HG03135 (cell line): ENCODE results near the gene FAM228A.
"Not testable (repeated sequence)": the region's sequence is repeated elsewhere in the genome, so short reads cannot be mapped to it uniquely, and the experiment has no call there.

Experiments
- ATAC-seq: cut with Tn5 transposase; IDR thresholded peaks from one replicate; pipeline ENCODE4 v1.9.1; 2021; ENCODE audit warnings: mild to moderate bottlenecking, moderate library complexity; ENCODE audit not compliant: unreplicated experiment

Gene FAM228A

DNA sequence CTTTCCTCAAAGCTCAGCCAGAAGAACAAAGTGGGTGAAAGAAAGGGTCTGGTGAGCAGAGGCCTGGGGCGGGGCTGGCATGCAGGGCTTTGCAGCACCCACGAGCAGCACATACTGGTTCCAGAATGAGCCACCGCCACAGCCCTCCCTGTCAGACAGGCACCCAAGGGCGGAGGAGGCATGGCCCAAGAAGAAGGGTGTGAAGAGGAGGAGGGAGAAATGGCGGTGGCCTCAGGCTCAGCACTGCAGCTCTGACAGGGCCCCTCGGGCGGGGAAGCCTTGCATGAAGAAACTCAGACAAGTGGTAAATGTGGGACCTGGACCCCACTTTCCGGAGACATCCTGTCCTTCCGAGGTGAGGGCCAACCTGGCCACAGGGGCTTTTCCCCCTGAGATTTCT lies 15.7 kb downstream of the FAM228A start:
- ATAC-seq: no peak

- ATAC-seq: no peak
Measured at GRCh38 chr2:24191156-24191555, 16.3 kb downstream of the FAM228A start.

DNA sequence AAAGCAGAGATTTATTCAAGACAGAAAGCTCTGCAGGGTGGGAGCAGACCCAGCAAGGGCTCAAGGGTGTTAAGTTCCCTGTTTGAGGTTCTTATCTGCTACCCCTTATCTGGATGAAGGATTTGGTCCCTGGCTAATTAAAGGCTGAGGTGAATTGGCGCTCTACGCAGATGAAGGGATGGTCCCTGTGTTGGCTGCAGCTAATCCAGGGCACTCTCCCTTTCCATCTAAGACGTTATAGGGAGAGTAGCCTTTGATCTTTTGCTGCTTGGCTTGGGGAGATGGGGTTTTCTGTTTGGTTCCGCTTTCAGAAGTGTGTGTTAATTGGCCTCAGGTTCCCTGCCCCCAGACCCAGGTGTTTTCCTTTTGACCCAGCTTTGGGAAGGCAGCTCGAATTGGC lies 17.0 kb downstream of the FAM228A start:
- no peak for ATAC-seq

- not testable (repeated sequence) for ATAC-seq
Measured at GRCh38 chr2:24197213-24197612, 22.4 kb downstream of the FAM228A start.

DNA sequence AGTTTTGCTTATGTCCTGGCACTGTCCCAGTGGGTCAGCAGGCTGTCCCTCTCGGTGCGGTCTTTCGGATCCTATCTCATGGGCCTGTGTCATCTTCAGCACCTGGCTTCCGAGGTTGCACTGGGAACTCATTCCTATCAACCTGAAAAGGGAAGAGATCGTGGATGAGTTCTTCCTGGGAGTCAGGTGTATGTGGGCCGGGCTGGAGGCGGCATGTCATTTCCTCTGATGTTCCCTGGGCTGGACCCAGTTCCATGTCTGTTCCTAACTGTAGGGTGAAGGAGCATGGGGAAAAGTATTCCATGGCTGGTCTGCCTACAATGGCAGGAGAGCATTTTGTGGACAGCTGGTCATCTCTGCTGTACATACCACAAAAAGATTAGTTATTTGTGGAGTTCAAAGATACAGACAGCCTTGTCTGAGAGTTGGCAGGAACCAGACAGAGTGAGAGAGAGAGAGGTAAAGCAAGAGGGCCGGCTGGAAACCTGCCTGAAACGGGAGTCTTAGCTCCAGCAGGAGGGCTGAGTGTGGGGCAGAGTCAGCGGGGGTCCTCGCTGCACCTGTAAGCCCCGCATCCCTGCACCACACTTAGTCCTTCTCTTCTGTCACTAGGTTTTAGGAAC lies 25.2 kb downstream of the FAM228A start:
- ATAC-seq: no peak

- no peak for ATAC-seq
Measured at GRCh38 chr2:24200799-24201198, 25.9 kb downstream of the FAM228A start.

GRCh38 chr2:24203029-24203786 lies 28.4 kb downstream of the FAM228A start:
- ATAC-seq: no peak

- no peak for ATAC-seq
Measured at GRCh38 chr2:24203787-24204150, 28.9 kb downstream of the FAM228A start.

- no peak for ATAC-seq
Measured at GRCh38 chr2:24204505-24204904, 29.7 kb downstream of the FAM228A start.

DNA sequence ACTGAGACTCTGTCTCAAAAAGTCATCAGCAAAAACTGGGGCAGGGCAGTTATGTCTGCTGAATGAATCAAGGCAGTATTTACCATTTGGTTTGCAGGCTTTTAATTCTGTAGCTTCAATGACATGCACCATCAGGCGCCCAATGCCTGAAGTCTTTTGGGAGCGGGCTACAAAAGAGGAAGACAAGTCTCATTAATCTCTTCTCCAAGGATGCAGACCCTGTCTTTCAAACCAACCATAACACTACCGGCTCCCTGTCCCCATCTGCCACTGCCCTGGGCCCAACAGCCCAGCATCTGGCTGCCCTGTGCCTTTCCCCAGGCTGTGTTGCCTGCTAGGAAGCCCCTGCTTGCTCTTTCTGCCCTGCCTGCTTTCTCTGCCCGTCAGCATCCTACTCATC lies 30.3 kb downstream of the FAM228A start:
- ATAC-seq: no peak

GRCh38 chr2:24206242-24206641 lies 31.4 kb downstream of the FAM228A start:
- no peak for ATAC-seq

- no peak for ATAC-seq
Measured at GRCh38 chr2:24206714-24207113, 31.9 kb downstream of the FAM228A start.

- ATAC-seq: no peak
Measured at GRCh38 chr2:24207359-24207758, 32.5 kb downstream of the FAM228A start.

DNA sequence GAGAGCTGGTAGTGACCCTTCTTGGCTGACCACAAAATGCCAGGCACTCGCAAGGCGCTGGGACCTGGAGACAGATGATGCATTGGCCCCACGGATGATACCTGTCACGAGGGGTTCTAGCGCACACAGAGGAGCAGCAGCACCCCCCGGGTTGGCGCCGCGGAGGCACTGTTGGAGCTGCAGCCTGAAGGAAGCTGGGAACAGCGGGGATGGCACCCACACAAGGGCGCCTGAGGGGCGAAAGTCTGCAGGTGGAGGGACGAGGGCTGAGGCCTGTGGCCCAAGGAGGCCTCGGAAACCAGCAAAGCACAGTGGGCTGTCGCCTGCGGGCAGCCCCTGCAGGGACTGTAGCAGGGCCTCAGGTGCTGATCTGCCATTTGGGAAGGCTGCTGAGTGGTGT lies 33.6 kb downstream of the FAM228A start:
- ATAC-seq: no peak

GRCh38 chr2:24209389-24210105 lies 34.7 kb downstream of the FAM228A start:
- no peak for ATAC-seq

DNA sequence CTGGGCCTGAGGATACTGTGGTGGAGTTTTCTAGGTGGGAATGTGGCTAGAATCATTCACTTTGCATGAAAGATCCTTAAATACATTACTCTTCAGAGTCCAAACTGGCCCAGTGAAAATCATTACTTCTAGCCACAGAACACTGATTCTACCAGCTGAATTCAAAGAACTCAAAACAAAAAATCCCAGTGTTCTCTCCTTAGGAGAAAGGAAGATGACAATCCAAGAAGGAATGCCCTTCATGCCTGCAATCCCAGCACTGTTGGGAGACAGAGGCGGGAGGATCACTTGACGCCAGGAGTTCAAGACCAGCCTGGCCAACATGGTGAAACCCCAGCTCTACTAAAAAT lies 35.2 kb downstream of the FAM228A start:
- no peak for ATAC-seq

DNA sequence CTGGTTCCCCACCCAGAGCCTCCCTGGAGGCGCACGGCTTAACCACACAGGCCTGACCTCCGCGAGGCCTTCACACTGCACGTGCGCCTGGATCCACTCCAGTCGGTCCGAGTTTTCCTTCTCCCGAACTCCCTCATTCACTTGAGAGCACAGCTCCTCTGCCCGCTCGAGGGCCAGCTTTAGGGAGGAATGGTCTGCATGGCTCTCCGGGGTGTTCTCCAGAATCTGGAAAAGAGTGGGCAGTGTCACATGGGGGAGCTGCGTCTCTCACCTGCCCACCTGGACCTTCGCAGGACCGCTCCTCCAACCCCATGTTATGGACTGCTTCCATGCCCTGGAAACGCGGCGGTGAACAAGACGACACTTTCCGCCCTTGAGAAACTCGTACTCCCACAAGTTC lies 35.9 kb downstream of the FAM228A start:
- ATAC-seq: no peak

- ATAC-seq: no peak
Measured at GRCh38 chr2:24211408-24211807, 36.6 kb downstream of the FAM228A start.

GRCh38 chr2:24214880-24215279 lies 40.0 kb downstream of the FAM228A start:
- ATAC-seq: peak; percentile 90

GRCh38 chr2:24220554-24221291 lies 45.9 kb downstream of the FAM228A start:
- ATAC-seq: no peak

- no peak for ATAC-seq
Measured at GRCh38 chr2:24221343-24222050, 46.6 kb downstream of the FAM228A start.
